Coronary artery (tissue), 2 donors: Measurements from ENCODE around the gene PLPP3.

Source experiments
- DNase-seq: peaks from one replicate; pipeline ENCODE4 v3.0.0-alpha.2; 2017; ENCODE audit warnings: low spot score
- H3K27ac ChIP-seq, 2 donors: fragments of 200-600 bp; sonication (generic); one replicate each; pipeline ENCODE4 v1.5.1; 2016 to 2019
- H3K4me3 ChIP-seq: fragments of 200-600 bp; sonication (generic); 2 replicates; pipeline ENCODE4 v1.5.1; 2016; ENCODE audit warnings: mild to moderate bottlenecking, moderate library complexity
- TF ChIP-seq, protein P1 (sequence below): fragments of 200-600 bp; sonication (generic); IDR thresholded peaks from one replicate; pipeline ENCODE4 v1.5.1; 2019; ENCODE audit warnings: antibody characterized with exemption

Gene PLPP3

GRCh38 chr1:56484695-56485094 is 94.7 kb downstream of the PLPP3 start:
- no peak for DNase-seq
- H3K27ac ChIP-seq, result no peak overlapping the region
- H3K4me3 ChIP-seq, result no peak overlapping the region
- TF ChIP-seq, protein P1, sequence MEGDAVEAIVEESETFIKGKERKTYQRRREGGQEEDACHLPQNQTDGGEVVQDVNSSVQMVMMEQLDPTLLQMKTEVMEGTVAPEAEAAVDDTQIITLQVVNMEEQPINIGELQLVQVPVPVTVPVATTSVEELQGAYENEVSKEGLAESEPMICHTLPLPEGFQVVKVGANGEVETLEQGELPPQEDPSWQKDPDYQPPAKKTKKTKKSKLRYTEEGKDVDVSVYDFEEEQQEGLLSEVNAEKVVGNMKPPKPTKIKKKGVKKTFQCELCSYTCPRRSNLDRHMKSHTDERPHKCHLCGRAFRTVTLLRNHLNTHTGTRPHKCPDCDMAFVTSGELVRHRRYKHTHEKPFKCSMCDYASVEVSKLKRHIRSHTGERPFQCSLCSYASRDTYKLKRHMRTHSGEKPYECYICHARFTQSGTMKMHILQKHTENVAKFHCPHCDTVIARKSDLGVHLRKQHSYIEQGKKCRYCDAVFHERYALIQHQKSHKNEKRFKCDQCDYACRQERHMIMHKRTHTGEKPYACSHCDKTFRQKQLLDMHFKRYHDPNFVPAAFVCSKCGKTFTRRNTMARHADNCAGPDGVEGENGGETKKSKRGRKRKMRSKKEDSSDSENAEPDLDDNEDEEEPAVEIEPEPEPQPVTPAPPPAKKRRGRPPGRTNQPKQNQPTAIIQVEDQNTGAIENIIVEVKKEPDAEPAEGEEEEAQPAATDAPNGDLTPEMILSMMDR, result no peak

DNA sequence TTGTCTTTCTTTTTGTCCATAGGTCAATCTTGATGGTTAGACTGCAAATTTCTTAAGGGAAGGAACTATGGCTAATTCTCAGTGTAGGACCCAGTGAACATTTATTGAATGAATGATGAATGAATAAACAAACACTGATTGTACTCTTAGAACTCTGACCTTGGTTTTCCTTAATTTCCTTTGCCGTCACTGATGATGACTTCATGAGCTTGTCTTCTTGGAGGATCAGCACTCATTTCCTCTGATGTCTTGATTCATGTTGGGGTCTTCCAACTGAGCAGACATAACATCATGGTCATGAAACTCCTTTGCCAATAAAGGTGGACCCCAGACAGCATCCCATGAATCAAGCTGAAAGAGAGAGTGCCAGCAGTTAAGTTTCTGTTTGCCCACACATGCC is 96.3 kb downstream of the PLPP3 start:
- Histone ChIP-seq H3K27ac (no peak overlapping the region), H3K4me3 (no peak overlapping the region)
- TF ChIP-seq, protein P1, result no peak
- no peak for DNase-seq

DNA sequence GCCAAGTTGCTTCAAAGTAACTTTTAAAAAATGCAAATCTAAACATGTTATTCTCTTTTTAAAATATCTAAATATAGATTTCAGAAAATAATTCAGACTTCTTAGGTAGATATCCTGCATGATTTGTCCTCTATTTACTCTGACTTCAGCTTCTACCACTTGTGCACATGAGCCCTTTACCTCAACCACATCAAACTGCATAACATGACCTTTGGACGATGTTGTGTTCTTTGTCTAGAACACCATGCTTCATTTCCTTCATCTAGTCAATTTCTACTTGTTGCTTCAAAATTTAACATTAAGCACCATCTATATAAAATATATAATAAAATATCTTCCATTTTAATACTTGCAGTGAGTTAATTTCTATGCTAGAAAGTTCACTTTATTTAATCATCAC is 96.9 kb downstream of the PLPP3 start:
- Histone ChIP-seq H3K4me3 (no peak overlapping the region), H3K27ac (no peak overlapping the region)
- DNase-seq, result no peak
- TF ChIP-seq, protein P1, result no peak

GRCh38 chr1:56481140-56481694 is 98.1 kb downstream of the PLPP3 start:
- DNase-seq, result no peak
- H3K4me3 ChIP-seq, result no peak overlapping the region
- TF ChIP-seq, protein P1, result no peak
- no peak overlapping the region for H3K27ac ChIP-seq

DNA sequence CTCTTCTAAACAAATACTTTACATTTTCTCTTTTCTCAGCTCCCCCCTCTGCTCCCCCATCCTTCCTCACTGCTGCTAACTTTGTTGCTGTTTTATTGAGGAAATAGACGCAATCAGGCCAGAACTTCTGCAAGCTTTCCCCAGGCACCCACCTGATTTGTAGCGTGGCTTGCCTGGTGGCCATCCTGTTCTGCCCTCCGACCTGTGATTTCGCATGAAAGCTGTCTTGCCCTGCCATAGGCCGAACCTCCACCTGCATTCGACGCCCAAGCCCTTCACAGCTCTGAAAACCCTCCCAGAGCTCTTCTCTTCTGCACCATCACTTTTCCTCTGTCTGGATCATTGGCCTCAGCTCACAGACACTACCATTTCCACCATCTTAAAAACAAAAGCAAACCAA is 100.6 kb downstream of the PLPP3 start:
- Histone ChIP-seq H3K27ac (no peak overlapping the region), H3K4me3 (no peak overlapping the region)
- DNase-seq, result no peak
- TF ChIP-seq, protein P1, result no peak

- peak; percentile 78 for DNase-seq
- peak overlapping the region; percentile 87 to 93 for H3K27ac ChIP-seq
- TF ChIP-seq, protein P1, result no peak
- H3K4me3 ChIP-seq, result peak overlapping the region; percentile 82
These were observed 101.9 kb downstream of the PLPP3 start for GRCh38 chr1:56477164-56478111.
